ENCODE measurements around the gene CLDN9. TPM values are rescaled to one million over a fixed set of nuclear protein-coding genes. Genes with fewer than 3 reads are reported as not detected.

CLDN9 gene
- total and polyA plus RNA-seq, 2 donors (not counting 1 experiment from before 2014, with no cell fraction given): 0.04 TPM; not detected in 1

GRCh38 chr16:2971985-2972784 is 40.5 kb upstream of the CLDN9 start:
- Histone ChIP-seq H3K9ac (ENCODE audit: low read length) (no peak overlapping the region), H3K9me3 (ENCODE audit: control extremely low read depth in 1 of 3, control insufficient read depth in 2 of 3, insufficient read depth in 1 of 3, low read length in 2 of 3) (peaks cover 0 to 15% (median 0%) of the 10 kb centered on the region in 3 donors), H4K20me1 (ENCODE audit: control insufficient read depth, insufficient read depth, low read length, poor library complexity, severe bottlenecking) (peaks cover 12% of the 10 kb centered on the region), H3K4me3 (ENCODE audit: control extremely low read depth in 1 of 5, extremely low read depth in 1 of 5, insufficient read depth in 1 of 5, low read depth in 2 of 5, low read length in 4 of 5) (no peak overlapping the region), H3K4me2 (replicated peaks; ENCODE audit: low read depth, low read length, poor library complexity, severe bottlenecking) (no peak overlapping the region), H2AFZ (ENCODE audit: insufficient read depth, low read depth, low read length, poor library complexity, severe bottlenecking) (no peak overlapping the region), H3K4me1 (ENCODE audit: control insufficient read depth in 2 of 2, insufficient read depth in 2 of 2, low read length in 2 of 2) (peaks cover 25 to 28% of the 10 kb centered on the region in 2 donors), H3K79me2 (ENCODE audit: control insufficient read depth, insufficient read depth, low read length) (no peaks in the 10 kb centered on the region), H3K27me3 (replicated peaks in 1 of 4; ENCODE audit: control extremely low read depth in 1 of 4, control insufficient read depth in 3 of 4, insufficient read depth in 4 of 4, low read length in 3 of 4) (peaks cover 0 to 25% (median 8%) of the 10 kb centered on the region in 4 experiments), H3K36me3 (replicated peaks in 1 of 2; ENCODE audit: control extremely low read depth in 1 of 2, control insufficient read depth in 1 of 2, extremely low read depth in 1 of 2, insufficient read depth in 2 of 2, low read length in 1 of 2) (no peaks in the 10 kb centered on the region), H3K27ac (ENCODE audit: low read length in 2 of 2) (no peak overlapping the region)
- 74% methylated on average over 11 of the region's 15 CpGs for WGBS (ENCODE audit: insufficient coverage)
- intact Hi-C loops (cut with micrococcal nuclease): no loop called here
- Mint-ChIP-seq H3K9me3 (ENCODE audit: insufficient read depth) (no peaks in the 10 kb centered on the region), H3K27me3 (peaks cover 12% of the 10 kb centered on the region), H3K4me3 (no peak overlapping the region), H3K27ac (no peak overlapping the region), H3K4me1 (peaks cover 16% of the 10 kb centered on the region)
- DNase-seq (no peak), ATAC-seq (ENCODE audit: low read depth) (no peak)
- POLR2A ChIA-PET: interaction anchor here (0.5 to 0.6 kb wide), 2 partner anchors 53 to 1697 kb away, joined by 3 to 4 read pairs; no protein-coding TSS in a partner anchor
- no peak for TF ChIP-seq EZH2 (IDR thresholded peaks at IDR 0.05; ENCODE audit: borderline replicate concordance, insufficient read depth, low read depth, low read length, poor library complexity, severe bottlenecking)
- no peak for TF ChIP-seq CTCF (IDR thresholded peaks at IDR 0.05)
- CTCF ChIA-PET: interaction anchor here (0.8 to 1.6 kb wide), 2 partner anchors 10 to 104 kb away, joined by 3 to 4 read pairs; no protein-coding TSS in a partner anchor

DNA sequence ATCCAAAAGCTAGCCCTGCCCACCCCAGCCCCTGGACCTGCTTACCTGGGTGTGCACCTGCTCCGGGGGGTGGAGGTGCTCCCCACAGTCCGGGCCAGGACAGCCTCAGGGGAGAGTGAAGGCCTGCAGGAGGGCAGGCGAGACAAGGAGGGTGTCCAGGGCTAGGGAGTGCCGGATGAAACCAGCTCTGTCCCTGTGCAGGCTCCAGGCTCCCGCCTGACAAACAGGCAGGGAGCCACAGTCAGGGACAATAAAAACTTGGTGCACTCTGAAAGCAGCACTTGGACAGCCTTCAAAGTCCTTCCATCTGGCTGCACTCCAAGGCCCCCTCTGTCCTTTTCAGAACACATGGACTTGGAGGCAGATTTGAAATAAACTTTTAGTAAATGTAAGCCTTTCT is 39.6 kb upstream of the CLDN9 start:
- Mint-ChIP-seq H3K4me3 (no peak overlapping the region), H3K4me1 (peaks cover 10% of the 10 kb centered on the region), H3K27me3 (peaks cover 9% of the 10 kb centered on the region), H3K9me3 (ENCODE audit: insufficient read depth) (no peaks in the 10 kb centered on the region), H3K27ac (no peak overlapping the region)
- peaks cover 0 to 17% (median 4%) of the 10 kb centered on the region in 4 experiments for H3K27me3 ChIP-seq (replicated peaks in 1 of 4; ENCODE audit: control extremely low read depth in 1 of 4, control insufficient read depth in 3 of 4, insufficient read depth in 4 of 4, low read length in 3 of 4)
- H3K4me3 ChIP-seq (ENCODE audit: control extremely low read depth in 1 of 5, extremely low read depth in 1 of 5, insufficient read depth in 1 of 5, low read depth in 2 of 5, low read length in 4 of 5): no peak overlapping the region
- no peak overlapping the region for H3K9ac ChIP-seq (ENCODE audit: low read length)
- POLR2A ChIA-PET: no interaction called here
- CTCF ChIA-PET: no interaction called here
- no peak overlapping the region for H2AFZ ChIP-seq (ENCODE audit: insufficient read depth, low read depth, low read length, poor library complexity, severe bottlenecking)
- H3K27ac ChIP-seq (ENCODE audit: low read length in 2 of 2): no peak overlapping the region
- no peaks in the 10 kb centered on the region for H3K79me2 ChIP-seq (ENCODE audit: control insufficient read depth, insufficient read depth, low read length)
- H3K4me2 ChIP-seq (replicated peaks; ENCODE audit: low read depth, low read length, poor library complexity, severe bottlenecking): no peak overlapping the region
- intact Hi-C loops (cut with micrococcal nuclease): no loop called here
- DNase-seq (no peak), ATAC-seq (ENCODE audit: low read depth) (no peak)
- WGBS (ENCODE audit: insufficient coverage): 90% methylated on average over 5 of the region's 5 CpGs
- H3K36me3 ChIP-seq (replicated peaks in 1 of 2; ENCODE audit: control extremely low read depth in 1 of 2, control insufficient read depth in 1 of 2, extremely low read depth in 1 of 2, insufficient read depth in 2 of 2, low read length in 1 of 2): no peaks in the 10 kb centered on the region
- peaks cover 0 to 8% (median 0%) of the 10 kb centered on the region in 3 donors for H3K9me3 ChIP-seq (ENCODE audit: control extremely low read depth in 1 of 3, control insufficient read depth in 2 of 3, insufficient read depth in 1 of 3, low read length in 2 of 3)
- H3K4me1 ChIP-seq (ENCODE audit: control insufficient read depth in 2 of 2, insufficient read depth in 2 of 2, low read length in 2 of 2): peaks cover 16 to 19% of the 10 kb centered on the region in 2 donors
- no peak for TF ChIP-seq EZH2 (IDR thresholded peaks at IDR 0.05; ENCODE audit: borderline replicate concordance, insufficient read depth, low read depth, low read length, poor library complexity, severe bottlenecking)
- no peak for TF ChIP-seq CTCF (IDR thresholded peaks at IDR 0.05)
- peaks cover 3% of the 10 kb centered on the region for H4K20me1 ChIP-seq (ENCODE audit: control insufficient read depth, insufficient read depth, low read length, poor library complexity, severe bottlenecking)
